HG03159 (cell line): ENCODE results near the gene INSR.
"Not testable (repeated sequence)": the region's sequence is repeated elsewhere in the genome, so short reads cannot be mapped to it uniquely, and the experiment has no call there.

ENCODE experiments used
- ATAC-seq: cut with Tn5 transposase; IDR thresholded peaks from one replicate; pipeline ENCODE4 v1.9.1; 2021; ENCODE audit warnings: mild to moderate bottlenecking, moderate library complexity; ENCODE audit not compliant: unreplicated experiment

INSR gene

DNA sequence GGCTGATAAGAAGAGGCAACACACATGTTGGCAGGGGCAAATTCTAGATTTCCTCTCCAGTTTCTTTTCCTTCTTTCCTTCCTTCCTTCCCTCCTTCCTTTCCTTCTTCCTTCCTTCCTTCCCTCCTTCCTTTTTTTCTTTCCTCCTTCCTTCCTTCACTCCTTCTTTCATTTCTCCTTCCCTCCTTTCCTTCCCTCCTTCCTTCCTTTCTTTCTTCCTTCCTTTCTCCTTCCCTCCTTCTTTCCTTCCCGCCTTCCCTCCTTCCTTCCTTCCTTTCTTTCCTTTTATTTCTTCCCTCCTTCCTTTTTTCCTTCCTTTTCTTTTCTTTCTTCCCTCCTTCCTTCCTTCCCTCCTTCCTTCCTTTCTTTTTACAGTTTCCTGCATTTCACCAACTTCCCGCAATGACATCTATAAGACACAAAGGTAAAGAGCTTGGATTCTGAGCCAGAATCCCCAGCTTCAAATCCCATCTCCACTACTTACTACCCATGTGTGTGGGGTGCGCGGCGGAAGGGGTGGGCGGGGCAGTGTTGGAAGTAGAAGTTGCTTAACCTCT is 35.3 kb downstream of the INSR start:
- ATAC-seq = no peak

- no peak for ATAC-seq
These were observed 36.0 kb downstream of the INSR start for GRCh38 chr19:7258041-7258839.

- no peak for ATAC-seq
These were observed 36.8 kb downstream of the INSR start for GRCh38 chr19:7257148-7258040.

GRCh38 chr19:7255631-7256030 is 38.6 kb downstream of the INSR start:
- ATAC-seq = no peak

- ATAC-seq = no peak
These were observed 39.1 kb downstream of the INSR start for GRCh38 chr19:7255119-7255518.

DNA sequence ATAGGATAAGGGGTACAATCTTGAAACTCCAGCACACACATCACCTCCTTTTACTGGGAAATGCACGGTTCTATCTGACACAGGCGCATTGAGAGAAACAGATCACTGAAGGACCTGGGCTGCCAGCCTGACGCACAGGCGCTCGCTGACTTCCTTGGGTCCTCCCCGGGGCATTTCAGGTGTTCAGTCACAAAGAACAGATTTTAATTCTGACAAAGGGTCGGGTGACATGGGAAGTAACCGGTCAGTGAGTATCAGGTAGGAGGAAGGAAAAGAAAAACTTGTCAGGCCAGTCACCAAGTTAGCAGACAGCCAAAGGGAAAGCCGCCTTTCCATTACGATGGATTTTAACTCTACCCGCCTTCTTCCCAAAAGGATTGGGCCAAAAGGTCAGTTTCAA is 39.6 kb downstream of the INSR start:
- ATAC-seq = no peak

GRCh38 chr19:7252364-7252763 is 41.9 kb downstream of the INSR start:
- ATAC-seq = no peak

DNA sequence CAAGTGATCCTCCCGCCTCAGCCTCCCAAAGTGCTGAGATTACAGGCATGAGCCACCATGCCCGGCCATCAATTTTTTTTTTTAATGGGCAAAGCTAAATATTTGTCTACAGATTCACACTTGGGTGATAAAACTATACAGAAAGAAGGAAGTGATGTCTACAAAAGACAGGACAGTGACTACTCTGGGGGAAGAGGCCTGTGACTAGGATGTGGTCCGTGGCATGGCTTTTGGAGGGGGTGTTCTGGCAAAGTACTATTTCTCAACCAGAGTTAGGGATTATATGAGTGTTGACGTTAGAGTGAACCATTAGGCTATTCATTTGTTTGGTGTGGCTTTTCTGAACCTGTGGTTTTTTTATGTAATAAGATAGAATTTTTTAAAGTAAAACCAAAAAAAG is 42.7 kb downstream of the INSR start:
- ATAC-seq = no peak

- no peak for ATAC-seq
These were observed 43.3 kb downstream of the INSR start for GRCh38 chr19:7250951-7251350.

- ATAC-seq = no peak
These were observed 44.1 kb downstream of the INSR start for GRCh38 chr19:7250057-7250596.

DNA sequence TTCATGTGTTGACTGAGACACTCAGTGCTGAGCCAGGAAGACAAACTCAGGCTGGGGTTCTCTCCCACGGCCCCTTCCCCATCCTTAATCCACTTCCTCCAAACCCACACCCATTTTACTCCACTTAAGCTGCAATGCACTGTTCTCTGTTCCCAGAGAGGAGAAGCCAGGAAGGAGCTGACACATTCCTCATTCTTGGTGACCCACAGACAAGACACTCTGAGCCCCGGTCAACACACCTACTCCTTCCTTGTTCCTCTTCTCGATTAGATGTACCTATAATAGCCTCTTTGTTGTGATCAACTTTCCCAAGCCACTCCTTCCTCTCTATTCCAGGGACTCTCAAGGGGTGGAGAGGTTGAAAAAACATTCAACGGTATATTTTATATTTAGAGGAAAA is 47.1 kb downstream of the INSR start:
- no peak for ATAC-seq

- no peak for ATAC-seq
These were observed 47.6 kb downstream of the INSR start for GRCh38 chr19:7246601-7247000.

DNA sequence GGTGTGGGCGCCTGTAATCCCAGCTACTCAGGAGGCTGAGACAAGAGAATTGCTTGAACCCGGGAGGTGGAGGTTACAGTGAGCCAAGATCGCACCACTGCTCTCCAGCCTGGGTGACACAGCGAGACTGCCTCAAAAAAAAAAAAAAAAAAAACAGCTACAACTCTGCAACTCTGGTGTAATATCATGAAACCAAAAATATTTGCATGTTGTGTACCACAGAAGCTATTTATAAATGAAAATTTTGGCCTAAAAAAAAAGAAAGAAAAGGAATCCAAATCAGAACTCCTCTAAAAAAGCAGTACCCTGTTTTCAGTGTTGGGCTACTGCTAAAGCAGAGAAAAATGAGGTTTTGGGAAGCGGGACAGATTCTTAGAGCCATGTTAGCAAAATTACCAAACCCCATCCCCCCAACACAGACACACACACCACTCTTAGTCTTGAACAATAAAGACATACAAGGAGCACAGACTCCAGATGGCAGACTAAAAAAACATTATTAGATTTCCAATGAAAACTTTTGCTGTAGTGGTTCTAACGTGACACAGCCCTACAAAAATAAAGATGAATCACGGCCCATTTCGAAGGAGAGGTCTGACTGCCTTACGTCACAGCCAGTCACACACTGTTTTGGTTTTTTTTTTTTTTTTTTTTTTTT is 51.5 kb downstream of the INSR start:
- ATAC-seq = no peak

DNA sequence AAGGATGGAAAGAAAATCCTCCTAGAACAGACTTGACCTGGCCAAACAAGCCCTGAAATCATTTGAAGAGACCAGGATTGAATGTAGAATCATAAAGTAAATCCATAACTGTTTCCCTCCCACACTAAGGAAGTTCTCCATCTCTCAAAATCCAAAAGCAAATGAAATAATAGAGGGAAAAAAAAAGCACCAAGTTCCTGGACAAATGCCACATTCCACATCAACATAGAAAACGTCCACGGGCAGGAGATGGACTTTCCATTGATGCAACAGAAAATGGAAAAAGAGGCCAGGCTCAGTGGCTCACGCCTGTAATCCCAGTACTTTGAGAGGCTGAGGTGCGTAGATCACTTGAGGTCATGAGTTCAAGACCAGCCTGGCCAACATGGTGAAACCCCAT is 56.2 kb downstream of the INSR start:
- ATAC-seq = no peak

- ATAC-seq = no peak
These were observed 58.1 kb downstream of the INSR start for GRCh38 chr19:7236153-7236552.

DNA sequence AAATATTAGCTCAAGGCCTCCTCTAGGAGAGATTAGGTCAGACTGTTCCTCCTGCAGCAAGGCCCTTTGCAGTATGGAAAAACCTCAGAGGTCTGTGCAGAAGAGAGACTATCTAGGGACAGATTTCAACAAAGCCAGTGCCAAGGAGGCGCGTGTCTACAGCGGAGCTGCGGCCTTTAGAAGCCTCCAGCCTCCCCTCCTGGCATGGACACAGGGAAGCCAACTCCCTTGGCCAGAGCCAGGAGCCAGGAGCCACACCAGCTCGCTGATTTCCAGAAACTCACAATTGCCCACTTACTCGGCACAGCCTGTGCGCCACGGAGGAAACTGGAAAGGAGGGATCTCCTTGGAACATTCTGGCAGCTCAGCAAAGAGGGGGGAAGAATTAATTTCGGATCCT is 63.4 kb downstream of the INSR start:
- no peak for ATAC-seq

- no peak for ATAC-seq
These were observed 64.5 kb downstream of the INSR start for GRCh38 chr19:7229735-7230134.

DNA sequence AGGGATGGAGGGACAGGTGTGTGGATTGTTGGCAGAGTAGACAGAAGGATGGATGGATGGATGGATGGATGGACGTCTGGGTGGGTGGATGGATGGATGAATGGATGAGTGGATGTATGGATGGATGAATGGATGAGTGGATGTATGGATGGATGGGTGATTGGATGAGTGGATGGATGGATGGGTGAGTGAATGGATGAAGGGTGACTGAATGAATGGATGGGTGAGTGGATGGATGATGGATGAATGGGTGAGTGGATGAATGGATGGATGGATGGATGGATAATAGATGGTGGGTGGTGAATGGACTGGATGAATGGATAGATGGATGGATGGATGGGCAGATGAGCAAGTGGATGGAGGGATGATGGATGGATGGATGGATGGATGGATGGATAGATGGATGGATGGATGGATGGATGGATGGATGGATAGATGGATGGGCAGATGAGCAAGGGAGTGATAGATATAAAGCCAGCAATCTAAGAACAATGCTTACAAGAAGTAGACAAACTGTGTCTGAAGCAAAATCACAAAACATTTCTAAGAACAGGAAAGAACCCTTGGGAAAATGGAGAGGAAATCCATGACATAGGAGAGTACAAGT is 65.2 kb downstream of the INSR start:
- no peak for ATAC-seq

DNA sequence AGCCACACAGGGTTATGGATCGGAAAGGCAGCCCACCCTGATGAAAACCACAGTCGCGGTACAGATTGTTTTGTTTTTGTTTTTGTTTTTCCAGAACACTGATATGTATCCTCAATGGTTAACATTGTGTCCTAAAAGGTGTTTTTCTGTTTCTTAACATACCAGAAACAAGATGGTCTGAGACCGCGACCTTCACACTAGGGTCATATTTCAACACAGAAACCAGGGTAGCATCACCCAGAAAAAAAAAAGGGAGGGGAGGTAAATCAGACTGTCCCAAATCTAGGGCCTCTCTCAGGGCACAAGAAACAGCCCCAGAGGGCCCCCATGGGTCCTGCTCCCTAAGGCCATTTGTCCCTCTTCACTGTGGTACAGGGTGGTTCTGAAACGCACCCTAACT is 66.5 kb downstream of the INSR start:
- ATAC-seq = no peak

DNA sequence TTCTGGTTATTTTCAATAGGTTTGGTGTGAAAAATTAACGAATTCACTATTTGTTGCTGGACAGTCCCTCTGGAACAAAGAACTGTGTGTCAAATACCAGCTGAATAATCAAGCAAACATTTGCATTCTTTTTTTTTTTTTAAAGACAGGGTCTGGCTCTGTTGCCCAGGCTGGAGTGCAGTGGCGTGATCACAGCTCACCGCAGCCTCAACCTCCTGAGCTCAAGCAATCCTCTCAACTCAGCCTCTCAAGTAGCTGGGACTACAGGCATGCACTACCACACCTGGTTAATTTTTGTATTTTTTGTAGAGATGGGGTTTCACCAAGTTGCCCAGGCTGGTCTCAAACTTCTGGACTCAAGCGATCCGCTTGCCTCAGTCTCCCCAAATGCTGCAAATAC is 67.1 kb downstream of the INSR start:
- not testable (repeated sequence) for ATAC-seq

GRCh38 chr19:7226739-7227138 is 67.5 kb downstream of the INSR start:
- ATAC-seq = no peak
